IMR-90 (cell line): ENCODE results near the gene OPCML. TPM values are rescaled to one million over a fixed set of nuclear protein-coding genes. Genes with fewer than 3 reads are reported as not detected.

Experiments used
- ATAC-seq: fragments of 200-7000 bp; cut with Tn5 transposase; 2 replicates; pipeline ENCODE4 v1.9.1; 2020; ENCODE audit warnings: low read depth, mild to moderate bottlenecking, moderate library complexity
- BruUV-seq: library from RNA; stranded (reverse); fragments of 400-500 nt; replicated peaks from 2 replicates; lab custom pipeline; 2021; lab: Mats Ljungman, UMichigan
- CTCF ChIA-PET: fragments of 300-600 bp; formaldehyde crosslinking; extraction: SDS; loops from one replicate; lab custom pipeline; 2021; ENCODE audit warnings: antibody characterized with exemption; lab: Yijun Ruan, JAX
- POLR2A ChIA-PET: fragments of 300-600 bp; sonication (Branson Sonifier 250); formaldehyde crosslinking; loops from one replicate; lab custom pipeline; 2022; ENCODE audit warnings: antibody characterized with exemption; ENCODE audit not compliant: unreplicated experiment; lab: Charles Lee
- DNase-seq: peaks from one replicate; pipeline ENCODE4 v3.0.0; 2013
- H2AFZ ChIP-seq: replicated peaks from 2 replicates; pipeline ENCODE3; 2013; ENCODE audit warnings: low read length, mild to moderate bottlenecking; ENCODE audit not compliant: poor library complexity
- H2AK5ac ChIP-seq: 2 replicates; pipeline ENCODE4 v1.6.1; 2013; ENCODE audit warnings: low read depth, low read length, inconsistent platforms
- H2AK9ac ChIP-seq: replicated peaks from 2 replicates; pipeline ENCODE3; 2013; ENCODE audit warnings: mild to moderate bottlenecking, low read depth, low read length, moderate library complexity; ENCODE audit not compliant: poor library complexity
- H2BK120ac ChIP-seq: 2 replicates; pipeline ENCODE4 v1.6.1; 2013; ENCODE audit warnings: low read depth, low read length, inconsistent platforms
- H2BK15ac ChIP-seq: 3 replicates; pipeline ENCODE4 v1.6.1; 2013; ENCODE audit warnings: low read depth, low read length, inconsistent platforms
- H2BK20ac ChIP-seq: 2 replicates; pipeline ENCODE4 v1.6.1; 2013; ENCODE audit warnings: low read depth, mild to moderate bottlenecking, inconsistent platforms, low read length, moderate library complexity
- H2BK5ac ChIP-seq: 2 replicates; pipeline ENCODE4 v1.6.1; 2013; ENCODE audit warnings: mild to moderate bottlenecking, low read depth, low read length, inconsistent platforms; ENCODE audit not compliant: poor library complexity, severe bottlenecking
- H3K14ac ChIP-seq: replicated peaks from 2 replicates; pipeline ENCODE4 v1.6.1; 2013; ENCODE audit warnings: low read depth, low read length, inconsistent platforms
- H3K18ac ChIP-seq: 2 replicates; pipeline ENCODE4 v1.6.1; 2013; ENCODE audit warnings: low read depth, low read length, control low read depth
- H3K23ac ChIP-seq: 2 replicates; pipeline ENCODE4 v1.6.1; 2013; ENCODE audit warnings: low read depth, low read length, inconsistent platforms
- H3K27ac ChIP-seq: 2 replicates; pipeline ENCODE4 v1.5.1; 2013; ENCODE audit warnings: mild to moderate bottlenecking, control low read depth, low read length; ENCODE audit not compliant: insufficient read depth
- H3K27me3 ChIP-seq: 2 replicates; pipeline ENCODE4 v1.6.1; 2013; ENCODE audit warnings: low read length; ENCODE audit not compliant: control insufficient read depth, insufficient read depth
- H3K36me3 ChIP-seq: 2 replicates; pipeline ENCODE4 v1.6.1; 2013; ENCODE audit warnings: low read length, mixed read lengths; ENCODE audit not compliant: control insufficient read depth, insufficient read depth
- H3K4ac ChIP-seq: 2 replicates; pipeline ENCODE4 v1.6.1; 2013; ENCODE audit warnings: low read depth, low read length, inconsistent platforms
- H3K4me1 ChIP-seq: 2 replicates; pipeline ENCODE4 v1.6.1; 2013; ENCODE audit warnings: low read length, mixed read lengths; ENCODE audit not compliant: control insufficient read depth, insufficient read depth
- H3K4me2 ChIP-seq: 2 replicates; pipeline ENCODE4 v1.6.1; 2013; ENCODE audit warnings: low read depth, mild to moderate bottlenecking, control low read depth, low read length, moderate library complexity
- H3K4me3 ChIP-seq: 2 replicates; pipeline ENCODE4 v1.5.1; 2013; ENCODE audit warnings: low read depth, mild to moderate bottlenecking, control low read depth, low read length, moderate library complexity; ENCODE audit not compliant: insufficient read depth
- H3K56ac ChIP-seq: 2 replicates; pipeline ENCODE4 v1.6.1; 2013; ENCODE audit warnings: low read length, inconsistent platforms; ENCODE audit not compliant: insufficient read depth; ENCODE audit errors: extremely low read depth
- H3K79me1 ChIP-seq, 2 experiments: 2 replicates each; pipeline ENCODE4 v1.6.1; 2013; ENCODE audit warnings: low read length in 2 of 2, inconsistent platforms in 1 of 2, low read depth in 1 of 2
- H3K9ac ChIP-seq: 2 replicates; pipeline ENCODE4 v1.6.1; 2013; ENCODE audit warnings: low read depth, low read length, control low read depth
- H3K9me1 ChIP-seq: 2 replicates; pipeline ENCODE4 v1.6.1; 2013; ENCODE audit warnings: low read length, inconsistent platforms; ENCODE audit not compliant: insufficient read depth
- H3K9me3 ChIP-seq: 2 replicates; pipeline ENCODE4 v1.6.1; 2013; ENCODE audit warnings: low read length; ENCODE audit not compliant: control insufficient read depth, insufficient read depth
- H4K20me1 ChIP-seq: 2 replicates; pipeline ENCODE4 v1.6.1; 2013; ENCODE audit warnings: low read length, inconsistent platforms; ENCODE audit not compliant: insufficient read depth
- H4K5ac ChIP-seq: 2 replicates; pipeline ENCODE4 v1.6.1; 2013; ENCODE audit warnings: mild to moderate bottlenecking, low read depth, low read length, control low read depth
- H4K8ac ChIP-seq, 2 experiments: 2 replicates each; pipeline ENCODE4 v1.6.1; 2013; ENCODE audit warnings: low read depth in 2 of 2, low read length in 2 of 2, control low read depth in 1 of 2, inconsistent platforms in 1 of 2
- H4K91ac ChIP-seq: 2 replicates; pipeline ENCODE4 v1.6.1; 2013; ENCODE audit warnings: low read depth, low read length, inconsistent platforms; ENCODE audit not compliant: insufficient read depth
- BHLHE40 ChIP-seq: fragments of 150-350 bp; IDR thresholded peaks from 2 replicates; pipeline ENCODE4 v1.6.1; 2016; ENCODE audit warnings: mild to moderate bottlenecking, low read depth, low read length
- CHD1 ChIP-seq: IDR thresholded peaks from 2 replicates; pipeline ENCODE4 v1.6.1; 2012; ENCODE audit warnings: low read depth, low read length, improper control_type of control experiment
- ELK1 ChIP-seq: fragments of 150-350 bp; IDR thresholded peaks from 2 replicates; pipeline ENCODE4 v1.6.1; 2016; ENCODE audit warnings: low read depth, mild to moderate bottlenecking, low read length, moderate library complexity, borderline replicate concordance
- MAFK ChIP-seq: IDR thresholded peaks from 2 replicates; pipeline ENCODE4 v1.6.1; 2012; ENCODE audit warnings: low read depth, low read length, improper control_type of control experiment
- NFE2L2 ChIP-seq: fragments of 150-350 bp; IDR thresholded peaks from 2 replicates; pipeline ENCODE4 v1.6.1; 2016; ENCODE audit warnings: low read depth, mild to moderate bottlenecking, low read length
- SMC3 ChIP-seq: fragments of 150-350 bp; IDR thresholded peaks from 2 replicates; pipeline ENCODE4 v1.6.1; 2016; ENCODE audit warnings: low read depth, mild to moderate bottlenecking, antibody characterized with exemption, low read length, moderate library complexity
- WGBS, 2 experiments: methylation state at CpG; one replicate each; pipeline versions ENCODE4 v1.1.5 to v1.1.7; 2013; ENCODE audit warnings: missing lambda C conversion rate in 2 of 2; ENCODE audit not compliant: insufficient read length in 1 of 2; ENCODE audit errors: extremely low coverage in 2 of 2; 5-methylcytosine and 5-hydroxymethylcytosine counted together
- dilution Hi-C: fragments of 300-500 bp; cut with HindIII; formaldehyde crosslinking; loops from one replicate; pipeline ENCODE4 v1.14.3; 2018; ENCODE audit warnings: low sequenced_read_pairs; ENCODE audit not compliant: unreplicated experiment
- in situ Hi-C: fragments of 300-500 bp; cut with MboI; formaldehyde crosslinking; loops from 3 replicates; pipeline ENCODE4 v1.14.3; 2019; ENCODE audit warnings: low sequenced_read_pairs, inconsistent platforms, mixed read lengths
- intact Hi-C: fragments of 100-400 bp; cut with micrococcal nuclease; formaldehyde crosslinking; loops from 2 replicates; pipeline ENCODE4 v1.10.0; 2022
- polyA plus RNA-seq, 3 experiments: library from polyadenylated mRNA; depleted of rRNA; stranded (reverse); fragments of >200 nt; gene quantifications; 2 replicates each; pipeline ENCODE4 v1.2.3, GENCODE V29; 2012; ENCODE audit warnings: low replicate concordance in 1 of 3
- total RNA-seq: library from RNA; depleted of rRNA; stranded (reverse); fragments of >200 nt; gene quantifications from 2 replicates; pipeline ENCODE4 v1.2.3, GENCODE V29; 2012

The OPCML gene
- total and polyA plus RNA-seq, 2 of the 4 experiments (the other 2 are of a cell fraction), result under 0.01 to 2.6 TPM

- Histone ChIP-seq H2AK5ac (no peak overlapping the region), H2BK15ac (no peak overlapping the region), H3K4me2 (no peak overlapping the region), H3K18ac (no peak overlapping the region), H3K9ac (no peak overlapping the region), H3K23ac (no peak overlapping the region), H3K14ac (no peak overlapping the region), H3K4me1 (no peaks in the 10 kb centered on the region), H3K27ac (no peak overlapping the region), H3K56ac (no peak overlapping the region), H2BK120ac (no peak overlapping the region), H2AFZ (no peak overlapping the region), H3K36me3 (no peaks in the 10 kb centered on the region), H3K27me3 (no peaks in the 10 kb centered on the region), H3K9me3 (peaks cover 20% of the 10 kb centered on the region), H4K91ac (no peak overlapping the region), H4K20me1 (no peaks in the 10 kb centered on the region), H3K4me3 (no peak overlapping the region), H2AK9ac (no peak overlapping the region), H4K5ac (no peak overlapping the region), H3K4ac (no peak overlapping the region), H3K9me1 (no peaks in the 10 kb centered on the region), H3K79me1 (no peaks in the 10 kb centered on the region), H2BK20ac (no peak overlapping the region), H4K8ac (no peak overlapping the region), H2BK5ac (no peak overlapping the region)
- in situ Hi-C loops, result no loop called here
- TF ChIP-seq ELK1 (no peak), SMC3 (no peak), BHLHE40 (no peak), MAFK (peak; percentile 74), NFE2L2 (no peak), CHD1 (no peak)
- no TSS peak for BruUV-seq
- intact Hi-C loops, result no loop called here
- ATAC-seq (no peak), DNase-seq (no peak)
- POLR2A ChIA-PET, result no interaction called here
- WGBS, 2 experiments, result no CpG with 5 or more reads among the region's 3 CpGs
- CTCF ChIA-PET, result no interaction called here
- dilution Hi-C loops, result no loop called here
Measured at GRCh38 chr11:133122256-133122655, 410.0 kb downstream of the OPCML start.
